NCI-H748 (cell line): ENCODE measurements around the gene GLI3.
A peak's percentile ranks its signal among the peaks of the same experiment; 100 is the strongest.

Experiments
- DNase-seq: peaks from one replicate; lab custom pipeline; 2025; ENCODE audit not compliant: unreplicated experiment; lab: John Stamatoyannopoulos, UW

The GLI3 gene

DNA sequence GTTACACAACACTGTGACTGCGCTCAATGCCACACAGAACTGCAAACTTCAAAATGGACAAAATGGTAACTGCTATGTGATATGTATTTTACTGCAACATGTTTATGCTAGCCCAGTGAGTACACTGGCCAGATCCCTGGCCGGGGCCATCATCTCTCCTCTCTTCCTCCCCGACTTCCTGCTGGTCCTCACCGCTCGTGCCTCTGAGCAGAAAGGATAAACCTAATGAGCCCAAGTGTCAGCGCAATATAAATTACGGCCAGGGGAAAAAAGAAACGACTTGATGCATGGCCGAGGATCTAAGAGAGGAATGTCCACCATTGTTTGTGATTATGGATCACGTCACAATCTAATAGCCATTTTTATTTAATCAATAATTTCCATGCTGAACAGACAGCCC is 225.2 kb downstream of the GLI3 start:
- DNase-seq: no peak

DNA sequence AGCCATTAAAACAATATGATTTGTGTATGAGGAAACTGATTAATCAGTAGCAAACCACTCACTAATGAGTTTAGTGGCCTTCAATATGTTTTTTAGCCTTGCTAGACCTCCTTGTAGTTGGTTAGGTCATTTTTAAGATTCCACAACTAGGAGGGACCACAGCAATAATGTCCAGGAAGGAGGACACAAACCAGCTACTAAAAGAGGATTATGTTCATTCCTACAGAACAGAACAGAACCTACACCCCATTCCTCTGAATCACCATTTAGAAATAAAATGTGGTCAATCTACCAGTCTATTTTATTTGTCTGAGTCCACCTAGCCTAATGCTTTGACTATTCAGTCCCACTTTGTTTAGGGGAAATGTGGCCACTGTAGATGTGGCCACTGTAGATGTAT is 226.3 kb downstream of the GLI3 start:
- no peak for DNase-seq

DNA sequence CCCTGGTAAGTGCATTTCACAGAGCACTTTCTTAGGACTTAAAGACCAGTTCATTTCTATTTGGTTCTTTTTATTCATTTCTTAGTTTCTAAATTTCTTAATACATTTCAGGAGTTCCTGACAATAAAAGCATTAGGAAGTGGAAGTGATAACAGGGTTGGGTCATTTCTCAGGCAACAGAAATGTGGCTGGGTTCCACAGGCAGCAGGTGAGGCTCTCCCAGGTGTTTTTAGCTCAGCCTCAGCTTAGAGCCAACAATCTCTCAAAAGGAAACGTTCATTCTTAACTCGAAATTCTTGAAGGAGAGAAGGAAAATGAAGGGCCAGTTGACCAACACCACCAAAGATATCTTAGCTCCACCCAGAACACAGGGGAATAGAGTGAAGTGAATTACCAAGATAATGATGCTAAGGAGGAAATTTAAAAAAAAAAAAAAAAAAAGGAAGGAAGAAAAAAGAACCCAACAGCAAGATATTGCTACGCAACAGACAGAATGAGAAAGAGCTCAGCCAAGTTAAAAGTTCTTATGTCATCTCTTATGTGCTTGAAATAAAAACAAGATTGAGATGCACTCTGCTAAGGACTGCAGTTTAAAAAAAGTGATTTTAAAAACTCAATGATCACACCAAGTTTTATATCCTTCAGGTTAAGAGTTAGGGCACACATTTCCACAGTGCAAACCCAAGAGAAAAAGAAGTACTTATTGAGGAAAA is 230.1 kb downstream of the GLI3 start:
- no peak for DNase-seq

DNA sequence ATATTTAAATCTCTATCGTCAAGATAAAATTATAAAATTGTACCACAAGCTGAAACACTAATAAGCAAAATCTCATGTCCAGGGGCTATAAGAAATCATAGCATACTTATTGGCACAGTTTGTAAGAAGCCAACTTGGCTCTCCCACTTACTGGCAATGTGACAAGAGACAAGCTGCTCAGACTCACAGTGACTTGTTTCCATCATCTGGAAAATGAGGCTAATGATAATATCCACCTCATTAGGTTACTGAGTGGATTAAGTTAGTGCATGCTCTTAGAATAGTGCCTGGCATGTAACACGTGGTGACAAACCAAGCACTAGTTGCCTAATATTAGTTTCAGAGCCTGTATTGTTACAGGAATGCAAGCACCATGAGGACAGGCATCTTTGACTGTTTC is 234.4 kb downstream of the GLI3 start:
- DNase-seq: no peak

DNA sequence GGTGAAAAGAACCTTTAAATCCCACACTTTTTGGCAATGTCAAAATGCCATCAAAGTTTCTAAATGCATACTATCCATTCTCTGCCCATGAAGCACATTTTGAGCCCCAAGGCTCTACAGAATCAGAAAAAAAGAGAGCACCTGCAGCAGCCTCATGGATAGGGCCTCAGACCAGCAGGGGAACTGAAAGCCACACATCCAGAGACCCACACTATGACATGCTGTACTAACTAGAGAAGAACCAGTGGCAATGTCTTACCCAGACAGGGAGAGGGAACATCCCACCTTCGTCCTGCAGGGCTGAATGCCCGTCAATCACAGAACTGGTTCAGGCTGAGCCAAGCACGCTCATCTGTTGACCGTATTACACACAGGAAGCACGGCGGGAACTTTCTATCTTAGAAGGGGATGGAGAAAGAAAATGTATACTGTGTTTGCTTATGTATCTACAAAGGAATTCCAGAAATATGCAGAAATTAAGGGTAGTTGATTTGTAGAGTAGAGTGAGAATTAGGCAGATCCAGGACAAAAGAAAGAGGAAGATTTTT is 237.2 kb downstream of the GLI3 start:
- no peak for DNase-seq

DNA sequence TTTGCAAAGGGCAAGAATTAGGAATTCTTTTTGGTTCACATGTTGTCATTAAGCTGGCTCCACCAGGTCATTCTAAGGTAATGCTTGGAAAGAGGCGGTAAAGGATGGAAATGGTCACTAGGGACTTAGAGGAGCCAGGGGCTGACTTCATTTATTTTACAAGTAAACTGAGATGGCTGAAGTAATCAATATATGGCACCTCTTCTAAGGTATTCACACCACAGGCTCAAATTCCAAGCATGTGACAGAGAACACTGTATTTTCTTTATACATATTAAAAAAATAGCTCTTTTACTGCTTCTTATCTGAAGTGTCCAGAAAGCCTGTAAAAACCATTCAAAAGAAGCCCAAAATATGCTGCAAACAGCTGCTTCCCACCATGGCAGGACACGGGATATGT is 239.0 kb downstream of the GLI3 start:
- no peak for DNase-seq

DNA sequence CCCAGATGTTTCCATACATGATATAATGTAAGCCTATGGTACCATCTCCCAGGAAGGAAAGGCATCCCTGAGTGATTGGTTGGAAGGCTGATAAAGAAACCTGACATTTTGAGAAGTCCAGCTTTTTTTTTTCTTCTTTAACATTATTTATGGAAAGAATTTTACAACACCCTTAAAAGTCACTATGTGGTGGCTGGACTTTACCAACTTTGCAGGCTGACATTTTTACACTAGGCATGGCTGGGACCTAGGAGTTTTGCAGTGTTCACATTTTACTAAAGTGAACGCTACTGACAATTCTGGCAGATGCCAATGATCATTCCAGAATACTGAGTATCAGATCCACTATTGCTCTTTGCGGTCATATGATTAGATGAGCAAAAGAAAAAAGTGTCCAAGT is 239.9 kb downstream of the GLI3 start:
- DNase-seq: no peak

DNA sequence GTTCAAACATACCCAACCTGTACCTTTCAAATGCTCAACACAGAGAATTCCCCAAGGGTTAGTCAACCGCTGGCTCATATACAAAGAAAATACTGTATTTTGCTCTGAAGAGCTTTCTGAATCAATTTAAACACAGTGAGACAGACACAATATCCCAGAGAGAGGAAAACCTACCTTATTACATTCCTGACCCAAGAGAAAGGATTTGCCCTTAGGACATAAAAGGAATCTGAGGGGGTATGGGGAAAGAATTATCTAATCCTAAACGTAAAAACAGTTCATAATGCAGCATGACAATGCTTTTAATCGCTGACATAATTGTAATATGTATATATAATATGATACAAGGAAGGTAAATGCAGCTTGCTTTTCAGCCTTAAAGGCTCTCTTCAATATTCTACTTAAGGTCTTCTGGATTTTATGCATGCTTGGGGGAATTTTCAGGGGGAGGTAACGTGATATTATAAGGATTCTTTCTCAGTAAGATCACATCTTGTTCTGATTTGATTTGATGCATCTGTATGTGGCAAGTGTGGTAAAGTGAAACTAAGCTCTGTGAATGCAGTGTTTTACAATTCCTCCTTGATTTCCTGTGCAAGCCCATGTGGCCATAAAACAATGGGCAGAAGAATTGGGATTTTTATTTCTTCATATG is 240.5 kb downstream of the GLI3 start:
- no peak for DNase-seq

DNA sequence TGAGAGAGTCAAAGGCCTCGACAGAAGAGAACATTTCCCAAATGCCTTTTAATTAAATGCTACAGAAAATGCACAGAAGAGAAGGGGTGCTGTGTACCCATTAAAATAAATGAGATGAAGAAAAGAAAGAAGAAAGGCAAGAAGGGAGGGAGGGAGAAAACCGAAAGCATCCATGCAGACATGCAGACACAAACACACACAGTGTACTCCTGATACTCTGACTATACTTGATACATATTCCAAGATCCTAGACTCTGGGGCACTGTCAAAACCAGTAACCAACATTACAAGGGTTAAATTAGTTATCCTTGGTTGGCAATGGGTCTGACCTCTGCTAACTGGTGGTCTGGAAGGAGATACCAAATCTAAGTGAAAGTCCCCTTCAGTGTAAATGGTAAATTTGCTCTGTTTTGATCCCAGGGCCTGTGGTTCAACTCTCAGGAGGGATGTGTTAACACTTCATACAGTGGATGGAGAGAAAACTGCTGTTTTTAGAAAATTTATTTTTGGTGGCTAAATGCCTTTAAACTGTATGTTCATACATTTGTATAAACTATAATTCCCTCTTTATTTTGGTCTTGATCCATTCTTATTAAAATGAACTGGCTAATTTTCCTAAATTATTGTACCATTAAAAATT is 241.3 kb downstream of the GLI3 start:
- no peak for DNase-seq

DNA sequence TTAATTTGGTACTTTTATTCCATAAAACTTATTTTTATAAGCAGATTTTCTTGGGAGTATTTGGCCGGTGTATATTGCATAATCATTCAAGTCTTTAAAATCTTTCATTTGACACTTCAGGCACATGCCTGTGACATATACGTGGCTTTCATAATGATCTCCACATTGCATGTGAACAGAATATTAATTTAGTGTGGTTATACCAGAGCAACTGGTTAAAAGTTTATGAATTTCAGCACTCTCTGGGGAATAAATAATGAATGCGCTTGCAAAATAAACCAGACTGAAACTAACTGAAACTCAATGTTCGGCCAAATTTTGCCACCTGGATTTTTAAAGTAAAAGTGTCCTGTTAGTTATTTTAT is 242.3 kb downstream of the GLI3 start:
- DNase-seq: no peak

DNA sequence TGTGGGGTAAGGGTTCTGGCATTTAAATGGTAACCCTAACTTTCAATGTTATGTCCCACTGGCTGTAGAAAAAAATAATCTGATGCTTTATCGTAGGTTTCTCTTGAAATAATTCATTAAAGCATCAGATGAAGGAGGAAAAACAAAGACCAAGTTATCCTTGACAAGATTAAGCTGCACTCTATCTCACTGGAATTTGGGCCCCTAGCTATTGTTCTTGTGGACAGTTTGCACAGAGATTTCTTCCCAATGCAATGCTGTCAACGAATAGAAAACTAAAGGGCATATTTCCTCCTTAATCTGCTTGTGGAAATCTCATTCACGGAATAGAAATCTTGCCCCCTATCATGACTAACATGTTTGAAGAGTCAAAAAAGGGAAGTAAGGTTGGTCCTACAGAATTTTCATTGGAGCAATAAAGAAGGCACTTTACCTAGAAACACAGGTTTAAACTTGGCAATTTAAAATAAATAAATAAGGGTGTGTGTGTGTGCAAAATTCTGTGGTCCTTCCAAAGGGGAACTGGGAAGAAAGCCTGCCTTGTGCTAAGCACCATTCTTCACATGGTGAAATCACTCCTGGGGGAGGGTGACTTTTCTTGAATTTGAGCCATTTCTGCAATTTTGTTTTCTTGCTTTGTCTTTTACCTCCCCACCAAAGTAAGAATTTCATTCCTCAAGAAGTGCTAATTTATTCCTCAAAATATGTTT is 242.8 kb downstream of the GLI3 start:
- DNase-seq: no peak

DNA sequence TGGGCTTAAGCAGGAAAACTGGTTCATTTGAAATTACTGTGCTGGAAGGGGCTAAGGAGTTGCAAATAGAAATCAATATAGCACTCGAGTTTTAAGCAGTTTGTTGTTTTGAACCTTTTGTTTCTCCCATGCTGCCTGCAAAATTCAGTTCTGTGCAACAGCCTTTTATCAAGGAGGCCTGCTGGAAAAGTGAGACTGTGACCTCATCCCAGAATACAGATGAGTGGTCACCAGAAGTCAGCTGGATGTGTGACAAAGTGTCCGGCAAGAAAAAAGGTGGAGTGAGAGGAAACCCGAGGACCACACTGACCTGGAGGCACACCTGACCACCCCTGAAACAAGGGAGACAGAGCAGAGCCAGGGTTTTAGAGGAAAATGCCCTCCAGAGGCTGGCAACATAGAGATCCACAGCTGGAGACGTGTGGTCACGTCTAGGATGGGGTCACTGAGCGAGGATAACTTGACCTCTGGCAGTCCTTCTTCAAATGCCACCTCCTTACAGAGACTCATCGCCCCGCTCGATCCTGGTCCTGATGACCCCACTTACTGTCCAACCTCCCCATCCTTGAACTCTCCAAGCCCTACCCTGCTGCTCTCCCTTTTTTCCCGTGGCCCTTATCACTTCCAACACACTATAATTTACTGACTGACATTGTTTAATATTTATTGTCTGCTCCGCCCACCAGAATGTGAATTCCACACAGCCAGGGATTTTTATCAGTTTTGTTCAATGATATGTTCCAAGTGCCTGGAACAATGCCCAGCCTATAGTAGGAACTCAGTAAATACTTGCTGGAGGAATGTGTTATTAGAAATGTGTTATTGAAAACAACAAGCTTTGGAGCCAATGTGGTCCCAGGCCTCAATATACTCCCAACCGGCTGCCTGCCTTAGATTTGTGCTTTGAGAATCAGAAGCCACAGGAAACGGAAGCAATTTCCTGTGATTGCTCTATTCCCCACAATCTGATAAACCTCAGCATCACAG is 243.8 kb downstream of the GLI3 start:
- no peak for DNase-seq

DNA sequence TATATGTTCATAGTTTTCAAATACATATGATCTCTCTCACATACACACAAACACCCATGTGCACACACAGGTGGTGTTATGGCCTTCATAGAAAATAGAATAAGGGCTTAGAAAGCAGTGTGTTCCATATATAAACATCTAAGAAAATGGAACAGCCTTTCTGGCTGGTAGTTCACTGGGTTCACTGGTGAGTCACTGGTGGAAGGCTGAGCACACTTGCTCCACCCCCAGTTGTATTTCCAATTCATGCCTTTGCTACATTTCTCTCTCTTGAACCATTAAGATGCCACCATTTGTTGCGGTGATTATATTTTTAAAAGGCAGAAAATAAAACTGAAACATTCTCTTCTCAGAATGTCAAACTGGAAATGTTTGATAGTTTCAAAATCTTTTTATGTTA is 252.1 kb downstream of the GLI3 start:
- DNase-seq: no peak

DNA sequence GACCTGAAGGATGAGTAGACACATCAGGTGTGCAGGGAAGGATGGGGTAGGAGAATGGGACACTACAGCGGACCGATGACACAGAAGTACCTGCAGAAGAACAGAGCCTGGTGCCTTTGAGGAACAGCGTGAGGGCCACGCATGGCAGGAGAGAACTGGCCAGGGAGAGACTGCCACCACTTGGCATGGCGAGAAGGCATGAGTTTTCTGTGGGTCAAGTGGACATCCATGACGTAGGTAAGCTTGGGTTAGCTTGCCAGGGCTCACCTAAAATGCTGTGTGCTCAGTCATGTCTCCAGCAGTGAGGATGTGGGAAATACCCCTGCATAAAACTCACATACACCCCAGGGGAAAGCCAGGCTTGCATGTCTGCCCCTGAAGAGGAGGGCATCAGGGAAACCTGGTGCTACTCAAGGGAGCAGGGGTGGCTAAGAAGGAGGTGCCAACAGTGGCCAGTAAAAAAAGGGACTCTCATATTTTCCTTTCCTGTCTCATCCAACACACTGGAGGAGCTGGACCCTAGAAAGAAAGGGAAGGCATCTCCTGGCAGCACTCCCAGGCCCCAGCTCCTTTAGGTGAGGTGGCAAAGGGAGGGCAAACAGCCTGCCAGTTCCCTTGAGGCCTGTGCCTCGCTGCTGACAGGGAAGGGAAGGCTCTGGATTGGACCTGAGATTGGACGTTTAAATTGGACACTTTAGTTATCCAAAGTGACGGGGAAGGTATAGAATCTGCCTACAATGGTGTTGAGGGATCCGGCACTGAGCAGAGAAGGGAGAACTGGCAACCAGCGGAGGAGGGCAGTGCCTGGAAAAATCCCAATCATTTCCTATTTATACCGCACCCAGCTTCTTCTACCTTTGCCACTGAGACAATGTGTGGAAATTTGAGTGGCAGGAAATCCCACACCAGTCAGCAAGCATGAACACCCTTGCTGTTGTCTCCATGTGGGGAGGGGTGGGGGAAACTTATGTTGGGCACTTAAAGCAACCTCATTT is 255.7 kb downstream of the GLI3 start:
- no peak for DNase-seq

DNA sequence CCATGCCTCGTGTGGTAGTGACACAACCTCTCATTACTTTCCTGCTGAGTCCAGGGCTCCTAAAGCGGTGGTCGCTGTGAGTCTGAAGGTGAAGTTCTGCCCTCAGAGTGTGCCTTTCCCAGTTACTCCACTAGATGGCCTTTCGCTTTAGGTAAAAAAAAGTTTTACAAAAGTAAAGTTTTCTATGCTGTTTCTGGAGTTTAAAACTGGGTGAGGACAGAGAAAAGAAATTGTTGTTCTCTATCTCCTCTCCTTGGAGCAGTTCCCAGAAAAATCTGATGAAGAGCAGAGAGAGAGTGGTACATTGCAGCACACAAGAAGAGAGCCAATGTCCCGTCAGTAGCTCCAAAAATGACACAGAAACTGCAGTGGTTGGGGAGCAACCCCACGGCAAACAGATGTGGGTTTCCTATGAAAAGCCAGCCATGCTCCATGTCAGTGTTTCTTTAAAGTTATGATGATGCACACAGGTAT is 257.1 kb downstream of the GLI3 start:
- DNase-seq: no peak

DNA sequence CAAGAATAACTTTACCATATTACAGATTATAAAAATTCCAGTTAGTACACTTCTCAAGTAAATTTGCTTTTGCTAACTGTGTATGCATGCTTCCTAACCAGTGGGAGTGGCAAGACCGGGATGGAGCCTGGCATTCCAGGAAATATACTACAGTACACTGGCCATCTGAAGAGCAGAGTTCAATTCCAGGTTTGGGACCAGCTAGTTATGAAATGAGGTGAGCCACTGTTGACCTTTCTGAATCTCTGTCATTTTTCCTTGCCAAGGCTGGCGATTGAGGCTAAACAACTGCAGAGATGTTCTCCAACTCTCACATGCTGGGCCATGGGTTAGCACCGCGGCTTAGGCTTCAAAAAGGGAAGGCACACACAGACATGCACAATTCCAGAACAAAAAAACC is 258.2 kb downstream of the GLI3 start:
- DNase-seq: no peak

DNA sequence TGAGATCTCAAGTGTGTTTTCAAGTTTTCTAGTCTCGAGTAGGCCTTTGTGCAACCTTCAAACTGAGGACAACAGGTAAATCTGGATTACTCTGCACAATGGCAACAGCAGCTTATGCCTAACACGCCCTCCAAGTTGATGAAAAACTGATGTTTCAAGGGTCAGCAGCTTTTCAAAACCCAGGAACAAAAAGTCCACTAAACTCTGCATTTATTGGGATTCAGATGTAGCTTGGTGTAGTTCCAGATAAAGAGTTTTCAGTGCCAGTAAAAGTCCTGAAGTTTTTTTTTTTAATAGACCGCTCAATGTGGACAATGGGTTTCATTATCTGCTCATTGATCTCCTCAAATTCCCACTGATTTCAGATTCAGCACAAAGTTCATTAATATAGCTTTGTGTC is 259.3 kb downstream of the GLI3 start:
- no peak for DNase-seq

DNA sequence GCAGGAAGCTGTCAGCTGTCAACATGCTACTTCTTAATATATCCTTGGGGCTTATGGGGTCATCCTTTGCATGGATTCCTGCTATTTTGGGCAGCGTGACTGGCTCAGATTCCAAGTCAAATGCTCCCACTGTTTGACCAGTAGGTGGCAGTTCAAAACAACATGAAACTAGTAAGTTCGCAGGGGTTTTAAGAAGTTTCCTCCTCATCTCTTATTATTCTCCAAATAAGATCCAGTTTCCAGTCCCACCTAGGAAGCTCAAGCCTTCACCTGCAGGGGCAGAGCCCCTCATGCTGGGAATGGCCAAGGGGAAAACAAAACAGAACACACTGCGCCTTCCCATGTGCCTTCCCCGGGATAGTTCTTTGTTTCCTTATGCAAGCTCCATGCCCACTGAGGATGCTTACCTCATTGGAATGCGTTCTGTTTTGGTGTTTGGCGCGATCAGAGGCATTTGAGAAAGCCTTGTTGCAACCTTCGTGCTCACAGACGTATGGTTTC is 259.8 kb downstream of the GLI3 start:
- peak; percentile 15 for DNase-seq

DNA sequence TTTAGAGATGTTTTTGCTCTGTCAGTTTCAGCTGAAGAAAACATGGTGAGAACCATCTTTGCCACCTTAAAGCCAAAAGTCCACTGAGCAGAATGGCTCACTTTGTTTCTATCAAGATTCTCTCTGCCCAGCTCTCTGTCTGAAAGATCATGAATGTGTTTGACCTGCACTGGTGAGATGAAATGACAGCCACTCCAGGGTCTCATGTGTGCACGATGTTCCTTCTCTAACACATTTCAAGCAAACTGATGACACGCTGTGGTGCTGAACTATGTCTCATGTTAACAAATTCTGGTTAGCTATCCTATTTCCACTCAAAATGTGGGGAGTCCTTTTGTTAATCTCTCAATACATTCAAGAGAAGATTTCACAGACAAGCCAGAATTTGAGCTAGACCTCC is 260.6 kb downstream of the GLI3 start:
- DNase-seq: no peak
